Spleen (tissue), 7 donors: Measurements from ENCODE around the gene CCSAP.

ENCODE experiments used
- CTCF ChIP-seq, 11 experiments: fragments of 200-600 bp in 7 of 11; fragments of 450-650 bp in 4 of 11; sonication (generic) in 4 of 11; IDR thresholded peaks in 8 of 11; conservative IDR thresholded peaks in 3 of 11; 1 replicate in 7 of 11; 2 replicates in 4 of 11; pipeline versions ENCODE4 v1.4.0 to v1.8.0; 2016 to 2021; ENCODE audit warnings: antibody characterized with exemption in 11 of 11, inconsistent platforms in 4 of 11, mild to moderate bottlenecking in 1 of 11
- POLR2A ChIP-seq, 3 donors: fragments of 450-650 bp; IDR thresholded peaks; one replicate each; pipeline ENCODE4 v1.5.1; 2017; ENCODE audit warnings: antibody characterized with exemption in 3 of 3, mild to moderate bottlenecking in 1 of 3
- POLR2AphosphoS5 ChIP-seq, 3 donors: sonication (generic); formaldehyde crosslinking; IDR thresholded peaks; one replicate each; pipeline ENCODE4 v1.5.1; 2017; ENCODE audit warnings: antibody characterized with exemption in 3 of 3
- donor health status: DM: no; HTN: no; CAD: no; lungs with moderate emphysema.
- donor health status: DM: no; HTN: no; CAD: no.
- donor health status: DM: no; HTN: no; CAD: no.

DNA sequence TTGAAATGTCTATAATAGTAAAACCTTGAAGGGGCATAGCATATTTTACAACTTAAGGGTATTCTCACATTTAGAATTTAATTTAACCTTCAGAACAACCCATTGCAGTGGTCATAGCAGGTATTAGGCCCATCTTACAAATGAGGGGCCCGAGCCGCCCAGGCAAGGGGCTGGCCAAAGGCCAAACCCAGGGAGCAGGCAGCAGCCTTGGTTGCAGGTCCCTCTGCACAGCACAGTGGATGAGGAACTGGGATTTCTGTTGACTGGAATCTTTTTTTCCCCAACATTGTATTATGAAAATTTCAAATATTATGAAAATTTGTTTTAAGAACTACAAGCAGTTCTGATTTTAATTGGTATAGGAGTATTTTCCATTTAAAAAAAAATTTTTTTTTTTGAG is 33.2 kb downstream of the CCSAP start:
- TF ChIP-seq POLR2AphosphoS5 (IDR thresholded peaks at IDR 0.05) = no peak
- TF ChIP-seq CTCF (IDR thresholded peaks at IDR 0.05 in 8 of 11, conservative IDR thresholded peaks at IDR 0.05 in 3 of 11) = no peak
- no peak for TF ChIP-seq POLR2A (IDR thresholded peaks at IDR 0.05)
